ACHN (cell line): ENCODE data around the gene RBM5.

Source experiments
- DNase-seq: peaks from one replicate; pipeline ENCODE4 v3.0.0-alpha.2; 2015
- in situ Hi-C: cut with HindIII; loops from 2 replicates; pipeline ENCODE4 v1.10.0; 2017; ENCODE audit warnings: low sequenced_read_pairs, low pct_ligation_motif_present, low pct_unique_long_range_greater_than_20kb

Gene RBM5

DNA sequence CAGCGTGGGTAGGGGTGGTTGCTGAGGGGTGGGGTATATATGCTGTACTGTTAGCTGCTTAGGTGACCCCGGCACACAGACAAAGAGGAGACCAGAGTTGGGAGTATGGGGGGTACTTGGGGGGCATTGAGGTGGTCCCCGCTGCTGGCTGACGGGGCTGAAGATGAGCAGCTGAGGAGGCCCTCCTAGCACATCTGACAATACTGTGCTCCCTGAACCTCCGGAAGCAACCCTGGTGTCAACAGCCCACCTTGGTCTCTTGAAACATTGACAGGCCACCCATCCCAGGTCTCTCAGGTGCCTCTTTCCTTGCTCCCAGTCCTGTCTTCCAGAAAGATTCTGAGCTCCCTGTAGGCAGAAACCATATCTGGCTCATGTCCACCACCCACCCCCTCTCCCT lies 47.2 kb downstream of the RBM5 start:
- DNase-seq = no peak
- in situ Hi-C loops = no loop called here

DNA sequence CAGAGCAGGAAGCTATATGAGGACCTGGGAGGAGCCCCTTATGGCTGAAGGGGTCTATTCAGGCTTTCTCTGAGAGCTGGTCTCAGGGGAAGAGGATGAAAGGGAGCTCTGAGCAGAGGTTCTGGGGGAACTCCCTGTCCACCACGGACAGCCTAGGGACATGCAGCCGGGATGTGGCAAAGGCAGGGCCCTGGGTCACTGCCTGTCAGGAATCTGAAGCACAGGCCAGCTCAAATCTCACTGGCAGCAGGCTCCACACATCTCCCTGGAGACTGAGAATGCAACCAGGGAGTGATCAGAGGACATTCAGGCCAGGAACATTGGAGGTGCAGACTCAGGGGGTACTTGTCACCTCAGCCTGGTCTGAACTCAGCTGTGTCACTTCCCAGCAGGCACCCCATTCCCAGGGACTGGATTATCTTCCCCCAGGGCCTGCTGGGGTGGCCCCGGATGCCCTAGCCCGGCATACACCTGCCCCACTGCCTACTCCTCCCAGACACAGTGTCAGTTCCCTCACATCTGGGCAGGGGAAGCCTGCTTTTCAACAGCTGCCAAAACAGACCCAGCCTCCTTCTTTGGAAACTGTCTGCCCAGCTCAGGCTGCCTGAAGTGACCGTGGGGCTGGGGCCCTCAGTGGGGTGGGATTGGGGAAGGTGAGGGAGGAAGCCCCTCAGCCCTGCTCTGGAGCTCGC lies 48.1 kb downstream of the RBM5 start:
- DNase-seq = peak; percentile 42
- in situ Hi-C loops = no loop called here

- in situ Hi-C loops = no loop called here
- DNase-seq = no peak
These were observed 48.8 kb downstream of the RBM5 start for GRCh38 chr3:50137531-50137930.

DNA sequence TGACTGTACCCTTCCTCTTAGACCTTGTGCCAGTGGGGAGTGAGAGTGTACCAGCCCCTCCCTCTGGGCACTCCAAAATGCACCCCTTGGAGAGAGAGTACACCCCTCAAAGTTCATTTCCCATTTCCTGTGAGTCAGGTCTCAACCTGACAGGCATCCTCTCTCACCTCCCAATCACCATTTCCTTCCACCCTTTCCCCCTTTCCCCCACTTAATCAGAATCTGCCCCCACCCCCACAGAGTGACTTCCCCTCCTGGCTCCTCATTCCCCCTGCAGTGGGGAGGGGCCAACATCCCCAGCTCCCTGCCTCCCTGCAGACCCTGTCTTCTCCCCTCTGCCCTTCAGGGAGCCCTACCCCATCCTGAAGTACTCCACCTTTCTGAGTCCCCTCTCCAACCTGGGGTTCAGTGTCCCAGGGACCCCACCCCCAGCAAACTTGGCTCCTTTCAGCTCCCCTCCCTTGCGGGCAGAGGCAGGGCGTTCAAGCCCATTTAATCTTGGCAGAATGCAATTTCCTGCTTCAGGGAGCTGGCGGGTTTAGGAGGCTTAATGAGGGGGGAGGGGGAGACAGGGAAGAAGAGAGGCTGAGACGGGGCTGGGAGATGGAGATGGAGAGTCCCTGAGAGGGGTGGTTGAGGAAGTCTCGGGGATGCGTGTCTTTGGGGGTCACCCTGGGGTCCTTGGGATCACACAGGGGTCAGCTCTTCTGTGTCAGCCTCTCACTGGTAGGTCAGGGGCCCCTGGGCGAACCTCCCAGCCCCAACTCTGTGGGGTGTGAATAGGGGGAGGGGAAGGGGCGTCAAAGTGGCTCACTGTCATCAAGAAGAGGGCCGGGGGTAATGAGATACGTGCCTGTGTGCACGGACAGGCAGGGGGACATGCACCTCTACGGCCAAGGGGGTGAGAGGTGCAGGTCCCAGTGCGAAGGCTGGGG lies 49.8 kb downstream of the RBM5 start:
- no peak for DNase-seq
- in situ Hi-C loops = no loop called here

GRCh38 chr3:50139308-50139707 lies 50.6 kb downstream of the RBM5 start:
- DNase-seq = no peak
- in situ Hi-C loops = no loop called here

GRCh38 chr3:50139718-50140423 lies 51.2 kb downstream of the RBM5 start:
- in situ Hi-C loops = no loop called here
- DNase-seq = no peak

DNA sequence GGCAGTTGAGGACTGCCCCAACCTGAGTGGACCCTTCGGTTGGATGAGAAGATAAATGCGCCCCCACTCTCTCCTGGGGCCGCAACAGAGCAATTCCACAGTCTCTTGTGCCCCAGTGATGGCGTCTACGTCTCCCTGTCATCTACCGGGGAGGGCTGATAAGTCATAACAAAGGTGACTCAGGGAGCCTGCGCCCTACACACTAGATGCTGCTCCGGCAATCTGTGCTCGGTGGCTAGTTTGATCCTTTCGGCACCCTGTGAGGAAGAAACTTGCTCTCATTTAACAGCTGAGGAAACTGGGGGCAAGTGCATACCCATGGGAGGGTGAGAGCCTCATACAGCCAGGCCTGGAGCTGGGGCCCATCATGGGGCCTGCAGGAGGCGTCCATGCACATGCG lies 52.3 kb downstream of the RBM5 start:
- no peak for DNase-seq
- in situ Hi-C loops = no loop called here

GRCh38 chr3:50146316-50146901 lies 57.7 kb downstream of the RBM5 start:
- in situ Hi-C loops = no loop called here

GRCh38 chr3:50147016-50147415 lies 58.3 kb downstream of the RBM5 start:
- in situ Hi-C loops = no loop called here
- no peak for DNase-seq

More at GRCh38 chr3:50146316-50146901, 57.7 kb downstream of the RBM5 start:
- no peak for DNase-seq

DNA sequence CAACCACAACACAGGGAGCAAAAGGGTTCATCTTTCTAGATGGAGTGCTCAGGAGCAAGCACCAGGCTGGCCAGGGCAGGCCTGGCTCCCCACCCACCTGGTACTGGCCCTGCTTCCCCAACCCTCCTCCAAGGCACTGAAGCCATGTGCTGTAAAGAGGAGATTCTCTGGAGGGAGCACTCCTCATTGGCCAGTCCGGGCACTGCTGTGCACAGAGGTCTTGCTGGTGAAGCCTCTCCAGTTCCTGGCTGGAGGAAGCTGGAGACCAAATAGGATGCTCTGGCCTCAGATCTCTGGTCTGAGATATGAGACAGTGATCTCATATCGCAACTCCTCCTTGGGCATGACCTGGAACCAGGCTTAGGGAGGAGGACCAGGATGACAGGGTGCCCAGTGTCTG lies 58.7 kb downstream of the RBM5 start:
- DNase-seq = no peak
- in situ Hi-C loops = no loop called here

GRCh38 chr3:50147861-50148260 lies 59.1 kb downstream of the RBM5 start:
- DNase-seq = no peak
- in situ Hi-C loops = no loop called here

- in situ Hi-C loops = no loop called here
- DNase-seq = no peak
These were observed 61.7 kb downstream of the RBM5 start for GRCh38 chr3:50150404-50150750.

- in situ Hi-C loops = no loop called here
- DNase-seq = no peak
These were observed 62.4 kb downstream of the RBM5 start for GRCh38 chr3:50150863-50151686.

DNA sequence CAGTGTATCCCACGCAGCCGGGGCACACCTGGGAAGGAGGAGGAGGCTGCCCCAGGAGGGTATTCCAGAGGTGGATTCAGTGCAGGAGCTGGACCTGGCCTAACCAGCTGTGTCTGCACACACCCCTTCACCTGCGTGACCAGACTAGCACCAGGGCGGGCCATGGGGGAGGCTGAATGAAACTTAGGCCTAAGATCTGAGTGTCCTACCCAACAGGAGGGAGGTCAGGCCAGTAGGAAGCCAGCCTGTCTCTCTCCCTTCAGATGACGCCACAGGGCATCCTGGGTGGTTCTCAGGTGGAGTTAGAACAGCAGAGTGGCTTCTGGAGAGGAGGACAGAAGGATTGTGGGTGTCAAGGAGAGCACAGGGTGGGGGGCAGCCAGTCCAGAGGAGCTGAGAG lies 63.0 kb downstream of the RBM5 start:
- in situ Hi-C loops = no loop called here

GRCh38 chr3:50153782-50154475 lies 65.2 kb downstream of the RBM5 start:
- in situ Hi-C loops = no loop called here
- no peak for DNase-seq

More for the DNA sequence above, 63.0 kb downstream of the RBM5 start:
- no peak for DNase-seq

DNA sequence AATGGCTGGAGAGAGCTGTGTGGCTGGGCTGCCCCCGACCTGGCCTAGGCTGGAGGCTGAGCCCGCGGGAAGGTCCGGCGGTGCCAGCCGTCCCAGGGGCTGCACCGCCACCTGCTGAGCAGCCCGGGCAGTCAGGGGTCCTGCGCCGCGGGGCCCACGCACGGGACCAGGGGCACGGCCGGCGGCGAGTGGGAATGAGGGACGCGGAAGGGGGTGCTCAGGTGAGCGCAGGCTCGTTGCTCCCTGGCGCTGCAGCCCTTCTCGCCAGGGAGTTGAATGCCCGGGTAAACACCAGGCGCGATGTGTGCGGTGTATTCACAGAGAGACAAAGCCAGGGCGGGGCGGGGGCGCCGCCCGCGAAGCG lies 65.7 kb downstream of the RBM5 start:
- in situ Hi-C loops = no loop called here
- DNase-seq = peak; percentile 20

DNA sequence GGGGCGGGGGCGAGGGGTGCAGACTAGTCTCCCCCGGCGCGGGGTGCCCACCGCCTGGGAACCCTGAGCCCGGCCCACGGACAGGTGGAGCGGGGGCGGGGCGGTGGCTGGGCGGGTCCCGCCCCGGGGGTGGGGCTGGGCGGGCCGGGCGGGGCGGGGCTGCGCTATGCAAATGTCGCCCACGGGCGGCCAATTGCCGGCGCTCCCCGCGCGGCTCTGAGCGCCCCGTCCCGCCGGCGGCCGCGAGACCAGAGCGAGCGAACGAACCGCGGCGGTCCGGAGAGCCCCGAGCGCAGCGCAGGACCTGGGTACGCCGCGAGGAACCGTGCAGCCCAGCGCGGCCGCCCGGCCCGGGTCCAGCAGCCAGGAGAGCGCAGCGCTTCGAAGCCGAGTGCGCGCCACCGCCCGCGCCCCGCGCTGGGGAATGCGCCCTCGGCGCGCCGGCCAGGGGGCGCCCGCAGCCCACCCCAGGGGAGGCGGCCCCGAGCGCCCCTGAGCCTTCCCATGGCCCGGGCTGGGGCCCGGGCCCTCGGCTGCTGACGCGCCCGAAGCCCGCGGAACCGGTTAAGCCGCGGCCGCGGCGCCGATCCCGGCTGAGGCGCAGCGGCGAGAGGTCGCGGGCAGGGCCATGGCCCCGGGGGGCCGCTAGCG lies 66.2 kb downstream of the RBM5 start, which contains the start of gene SEMA3F:
Gene SEMA3F (plus strand): TSS at position 485 of the 651 bp plus-strand sequence. CDS start 4,299 bp downstream, outside the sequence.
- in situ Hi-C loops = no loop called here
- DNase-seq = peak; percentile 77
